Measurements from ENCODE around the gene CD109.

Gene CD109

GRCh38 chr6:73688351-73688750, 7.7 kb upstream of the CD109 start:
- DNase-seq (ENCODE audit: low read depth) = no peak
- TF ChIP-seq CTCF (IDR thresholded peaks at IDR 0.05; ENCODE audit: insufficient read depth, low read depth, low read length, missing control alignments) = no peak
- H3K4me3 ChIP-seq (ENCODE audit: low read depth, low read length) = no peak overlapping the region

- H3K4me3 ChIP-seq (ENCODE audit: low read depth, low read length) = no peak overlapping the region
- TF ChIP-seq CTCF (IDR thresholded peaks at IDR 0.05; ENCODE audit: insufficient read depth, low read depth, low read length, missing control alignments) = no peak
- no peak for DNase-seq (ENCODE audit: low read depth)
These were observed 5.9 kb upstream of the CD109 start for GRCh38 chr6:73690056-73690455.

- no peak overlapping the region for H3K4me3 ChIP-seq (ENCODE audit: low read depth, low read length)
- TF ChIP-seq CTCF (IDR thresholded peaks at IDR 0.05; ENCODE audit: insufficient read depth, low read depth, low read length, missing control alignments) = no peak
- no peak for DNase-seq (ENCODE audit: low read depth)
These were observed 4.5 kb upstream of the CD109 start for GRCh38 chr6:73691512-73691911.

GRCh38 chr6:73694711-73695411, 1.1 kb upstream of the CD109 start:
- DNase-seq (ENCODE audit: low read depth) = no peak
- no peak overlapping the region for H3K4me3 ChIP-seq (ENCODE audit: low read depth, low read length)
- TF ChIP-seq CTCF (IDR thresholded peaks at IDR 0.05; ENCODE audit: insufficient read depth, low read depth, low read length, missing control alignments) = no peak

- peak overlapping the region; percentile 47; the same call in 1 of the 2 replicates for H3K4me3 ChIP-seq (ENCODE audit: low read depth, low read length)
- TF ChIP-seq CTCF (IDR thresholded peaks at IDR 0.05; ENCODE audit: insufficient read depth, low read depth, low read length, missing control alignments) = no peak
- DNase-seq (ENCODE audit: low read depth) = no peak
These were observed 1.1 kb downstream of the CD109 start for GRCh38 chr6:73696966-73697655.

- DNase-seq (ENCODE audit: low read depth) = no peak
- H3K4me3 ChIP-seq (ENCODE audit: low read depth, low read length) = no peak overlapping the region
- no peak for TF ChIP-seq CTCF (IDR thresholded peaks at IDR 0.05; ENCODE audit: insufficient read depth, low read depth, low read length, missing control alignments)
These were observed 3.9 kb downstream of the CD109 start for GRCh38 chr6:73699676-73700459.

All from GM12865 (cell line).